ENCODE data around the gene ZNF345.

ZNF345 gene

GRCh38 chr19:36847968-36848367 lies 2.7 kb upstream of the ZNF345 start:
- Histone ChIP-seq H3K36me3 (ENCODE audit: control insufficient read depth, low read length) (no peaks in the 10 kb centered on the region), H3K4me2 (ENCODE audit: low read length) (no peak overlapping the region), H3K27me3 (ENCODE audit: control insufficient read depth, low read length) (no peaks in the 10 kb centered on the region), H3K4me3 (ENCODE audit: low read length) (no peak overlapping the region), H4K20me1 (ENCODE audit: control insufficient read depth, insufficient read depth, low read depth, low read length) (no peaks in the 10 kb centered on the region), H3K9me3 (ENCODE audit: control insufficient read depth, insufficient read depth, low read length) (peaks cover 19% of the 10 kb centered on the region), H3K79me2 (ENCODE audit: control insufficient read depth, low read length) (no peaks in the 10 kb centered on the region), H3K27ac (ENCODE audit: low read depth, low read length) (no peak overlapping the region), H3K4me1 (ENCODE audit: control insufficient read depth, low read length) (peaks cover 18% of the 10 kb centered on the region), H3F3A (ENCODE audit: control insufficient read depth, insufficient read depth) (no peaks in the 10 kb centered on the region), H3K9me2 (replicated peaks; ENCODE audit: control insufficient read depth, low read length) (no peaks in the 10 kb centered on the region)
- TF ChIP-seq CTCF (IDR thresholded peaks at IDR 0.05; ENCODE audit: low read depth, low read length, poor library complexity, severe bottlenecking) (no peak), EZH2phosphoT487 (IDR thresholded peaks at IDR 0.05; ENCODE audit: borderline replicate concordance, low read length) (no peak)

GRCh38 chr19:36849701-36850558 lies 746 bp upstream of the ZNF345 start:
- no peaks in the 10 kb centered on the region for H3F3A ChIP-seq (ENCODE audit: control insufficient read depth, insufficient read depth)
- H3K4me3 ChIP-seq (ENCODE audit: low read length): peak overlapping the region; percentile 85
- no peaks in the 10 kb centered on the region for H3K36me3 ChIP-seq (ENCODE audit: control insufficient read depth, low read length)
- H3K4me2 ChIP-seq (ENCODE audit: low read length): peak overlapping the region; percentile 78
- H3K27me3 ChIP-seq (ENCODE audit: control insufficient read depth, low read length): no peaks in the 10 kb centered on the region
- peaks cover 18% of the 10 kb centered on the region for H3K4me1 ChIP-seq (ENCODE audit: control insufficient read depth, low read length)
- H3K9me3 ChIP-seq (ENCODE audit: control insufficient read depth, insufficient read depth, low read length): peaks cover 19% of the 10 kb centered on the region
- TF ChIP-seq CTCF (IDR thresholded peaks at IDR 0.05; ENCODE audit: low read depth, low read length, poor library complexity, severe bottlenecking): no peak
- TF ChIP-seq EZH2phosphoT487 (IDR thresholded peaks at IDR 0.05; ENCODE audit: borderline replicate concordance, low read length): no peak
- H3K27ac ChIP-seq (ENCODE audit: low read depth, low read length): no peak overlapping the region
- no peaks in the 10 kb centered on the region for H4K20me1 ChIP-seq (ENCODE audit: control insufficient read depth, insufficient read depth, low read depth, low read length)
- H3K9me2 ChIP-seq (replicated peaks; ENCODE audit: control insufficient read depth, low read length): no peaks in the 10 kb centered on the region
- H3K79me2 ChIP-seq (ENCODE audit: control insufficient read depth, low read length): no peaks in the 10 kb centered on the region

- no peak for TF ChIP-seq EZH2phosphoT487 (IDR thresholded peaks at IDR 0.05; ENCODE audit: borderline replicate concordance, low read length)
- Histone ChIP-seq H3F3A (ENCODE audit: control insufficient read depth, insufficient read depth) (no peaks in the 10 kb centered on the region), H3K27me3 (ENCODE audit: control insufficient read depth, low read length) (no peaks in the 10 kb centered on the region), H3K36me3 (ENCODE audit: control insufficient read depth, low read length) (no peaks in the 10 kb centered on the region), H3K9me2 (replicated peaks; ENCODE audit: control insufficient read depth, low read length) (no peaks in the 10 kb centered on the region), H4K20me1 (ENCODE audit: control insufficient read depth, insufficient read depth, low read depth, low read length) (no peaks in the 10 kb centered on the region), H3K4me2 (ENCODE audit: low read length) (peak overlapping the region; percentile 78; the same call in 1 of the 2 replicates), H3K4me1 (ENCODE audit: control insufficient read depth, low read length) (peaks cover 18% of the 10 kb centered on the region), H3K27ac (ENCODE audit: low read depth, low read length) (no peak overlapping the region), H3K79me2 (ENCODE audit: control insufficient read depth, low read length) (no peaks in the 10 kb centered on the region), H3K9me3 (ENCODE audit: control insufficient read depth, insufficient read depth, low read length) (peaks cover 19% of the 10 kb centered on the region), H3K4me3 (ENCODE audit: low read length) (peak overlapping the region; percentile 85)
Measured at GRCh38 chr19:36851898-36852297, 1.2 kb downstream of the ZNF345 start.

Measured in DOHH2 (cell line).